CD14-positive monocyte (primary cell): ENCODE data around the gene CKMT2. TPM values are rescaled to one million over a fixed set of nuclear protein-coding genes. Genes with fewer than 3 reads are reported as not detected.

Experiments used
- DNase-seq, 3 donors: peaks; one replicate each; pipeline ENCODE4 v3.0.0-alpha.2; 2011 to 2022
- H2AFZ ChIP-seq: 2 replicates; pipeline ENCODE4 v1.6.0; 2012; ENCODE audit warnings: mild to moderate bottlenecking, low read depth, low read length, inconsistent platforms; ENCODE audit not compliant: insufficient read depth, poor library complexity, severe bottlenecking
- H3K27ac ChIP-seq, 2 donors: 1 replicate in 1 of 2; 2 replicates in 1 of 2; pipeline ENCODE4 v1.5.1; 2012 to 2013; ENCODE audit warnings: low read length in 2 of 2, control low read depth in 1 of 2, inconsistent platforms in 1 of 2, low read depth in 1 of 2, mild to moderate bottlenecking in 1 of 2
- H3K27me3 ChIP-seq, 2 donors: one replicate each; pipeline versions ENCODE4 v1.6.0 to v1.6.1; 2011 to 2013; ENCODE audit warnings: low read length in 2 of 2; ENCODE audit not compliant: control insufficient read depth in 2 of 2, insufficient read depth in 2 of 2
- H3K36me3 ChIP-seq, 2 donors: replicated peaks in 1 of 2; 1 replicate in 1 of 2; 2 replicates in 1 of 2; pipeline versions ENCODE4 v1.5.1 to v1.6.1; 2012 to 2013; ENCODE audit warnings: low read length in 2 of 2, control low read depth in 1 of 2, inconsistent platforms in 1 of 2, mild to moderate bottlenecking in 1 of 2; ENCODE audit not compliant: insufficient read depth in 2 of 2, control insufficient read depth in 1 of 2
- H3K4me1 ChIP-seq, 2 donors: 1 replicate in 1 of 2; 2 replicates in 1 of 2; pipeline versions ENCODE4 v1.5.1 to v1.6.1; 2012 to 2013; ENCODE audit warnings: low read length in 2 of 2, control low read depth in 1 of 2, inconsistent platforms in 1 of 2, mild to moderate bottlenecking in 1 of 2, moderate library complexity in 1 of 2; ENCODE audit not compliant: insufficient read depth in 2 of 2, control insufficient read depth in 1 of 2
- H3K4me2 ChIP-seq: replicated peaks from 2 replicates; pipeline ENCODE3; 2012; ENCODE audit warnings: low read length, moderate library complexity, mild to moderate bottlenecking; ENCODE audit not compliant: poor library complexity, severe bottlenecking; ENCODE audit errors: extremely low read depth
- H3K4me3 ChIP-seq, 3 experiments: fragments of 200-600 bp in 1 of 3; sonication (generic) in 1 of 3; replicated peaks in 1 of 3; 1 replicate in 2 of 3; 2 replicates in 1 of 3; pipeline ENCODE4 v1.5.1; 2011 to 2013; ENCODE audit warnings: low read length in 3 of 3, mild to moderate bottlenecking in 3 of 3, control low read depth in 2 of 3, low read depth in 2 of 3, inconsistent platforms in 1 of 3, moderate library complexity in 1 of 3
- H3K79me2 ChIP-seq: 2 replicates; pipeline ENCODE4 v1.6.0; 2012; ENCODE audit warnings: mild to moderate bottlenecking, control low read depth, inconsistent platforms, low read length, moderate library complexity; ENCODE audit not compliant: insufficient read depth
- H3K9ac ChIP-seq: 2 replicates; pipeline ENCODE4 v1.6.0; 2017; ENCODE audit warnings: low read length, mild to moderate bottlenecking; ENCODE audit not compliant: insufficient read depth, poor library complexity, severe bottlenecking
- H3K9me3 ChIP-seq, 2 donors: replicated peaks in 1 of 2; 1 replicate in 1 of 2; 2 replicates in 1 of 2; pipeline versions ENCODE4 v1.5.1 to v1.6.1; 2012 to 2013; ENCODE audit warnings: low read length in 2 of 2, control low read depth in 1 of 2; ENCODE audit not compliant: control insufficient read depth in 1 of 2, insufficient read depth in 1 of 2
- H4K20me1 ChIP-seq: 2 replicates; pipeline ENCODE4 v1.6.0; 2012; ENCODE audit warnings: mild to moderate bottlenecking, low read length, control low read depth, moderate library complexity; ENCODE audit not compliant: insufficient read depth
- H3K27ac Mint-ChIP-seq, 7 donors: one replicate each; pipeline ENCODE4 v1.8.0; 2020; ENCODE audit warnings: mild to moderate bottlenecking in 7 of 7, mixed read lengths in 7 of 7, moderate library complexity in 6 of 7, inconsistent platforms in 2 of 7
- H3K27me3 Mint-ChIP-seq, 3 donors: one replicate each; pipeline ENCODE4 v1.8.0; 2021 to 2022; ENCODE audit warnings: low read depth in 3 of 3, mild to moderate bottlenecking in 3 of 3, mixed read lengths in 3 of 3, moderate library complexity in 3 of 3, inconsistent platforms in 1 of 3
- H3K36me3 Mint-ChIP-seq, 2 donors: one replicate each; pipeline ENCODE4 v1.8.0; 2020; ENCODE audit warnings: mixed read lengths in 2 of 2, inconsistent platforms in 1 of 2, mild to moderate bottlenecking in 1 of 2
- H3K4me1 Mint-ChIP-seq: one replicate; pipeline ENCODE4 v1.8.0; 2020; ENCODE audit warnings: mild to moderate bottlenecking, mixed read lengths
- H3K4me3 Mint-ChIP-seq, 2 donors: one replicate each; pipeline ENCODE4 v1.8.0; 2020; ENCODE audit warnings: mild to moderate bottlenecking in 2 of 2, mixed read lengths in 2 of 2, moderate library complexity in 1 of 2
- H3K9me3 Mint-ChIP-seq, 7 donors: one replicate each; pipeline ENCODE4 v1.8.0; 2020 to 2022; ENCODE audit warnings: mixed read lengths in 7 of 7, mild to moderate bottlenecking in 6 of 7, moderate library complexity in 6 of 7, inconsistent platforms in 2 of 7
- CTCF ChIP-seq: fragments of 200-600 bp; IDR thresholded peaks from one replicate; pipeline ENCODE4 v1.8.0; 2022; ENCODE audit warnings: antibody characterized with exemption, mild to moderate bottlenecking
- WGBS: methylation state at CpG from one replicate; pipeline ENCODE4 v1.1.5; 2013; ENCODE audit warnings: missing lambda C conversion rate; ENCODE audit not compliant: insufficient coverage; 5-methylcytosine and 5-hydroxymethylcytosine counted together
- intact Hi-C, 2 donors: fragments of 100-400 bp; cut with micrococcal nuclease; formaldehyde crosslinking; loops; one replicate each; pipeline versions ENCODE4 v1.15.0 to v1.15.1; 2023
- polyA plus RNA-seq, 3 donors: library from polyadenylated mRNA; depleted of rRNA in 1 of 3; unstranded in 2 of 3; stranded (reverse) in 1 of 3; fragments of 300-500 nt in 2 of 3; fragments of >200 nt in 1 of 3; fragmentation: Illumina TruSeq in 2 of 3; gene quantifications; 1 replicate in 2 of 3; 2 replicates in 1 of 3; pipeline ENCODE4 v1.2.3, GENCODE V29; 2012 to 2021
- small RNA-seq: library from RNA; depleted of rRNA; stranded (forward); fragments of <200 nt; gene quantifications from one replicate; pipeline ENCODE3, GENCODE V24; 2012; ENCODE audit warnings: low read depth; ENCODE audit not compliant: insufficient read length

CKMT2 gene
- polyA plus RNA-seq, 3 donors, result not detected

- Mint-ChIP-seq H3K4me3 (no peak overlapping the region), H3K27ac (no peak overlapping the region), H3K9me3 (peaks cover 0 to 3% (median 1%) of the 10 kb centered on the region in 7 donors), H3K36me3 (peaks cover 30 to 36% of the 10 kb centered on the region in 2 donors), H3K27me3 (no peaks in the 10 kb centered on the region), H3K4me1 (peaks cover 6% of the 10 kb centered on the region)
- no peaks in the 10 kb centered on the region for H3K79me2 ChIP-seq
- no peaks in the 10 kb centered on the region for H3K9me3 ChIP-seq
- no peaks in the 10 kb centered on the region for H3K27me3 ChIP-seq
- TF ChIP-seq CTCF, result no peak
- intact Hi-C loops, result no loop called here
- WGBS, result no CpG with 5 or more reads among the region's 4 CpGs
- H3K4me2 ChIP-seq, result no peak overlapping the region
- no peaks in the 10 kb centered on the region for H4K20me1 ChIP-seq
- no peak overlapping the region for H2AFZ ChIP-seq
- H3K36me3 ChIP-seq, result peaks cover 29 to 44% of the 10 kb centered on the region in 2 donors
- H3K4me3 ChIP-seq, result no peak overlapping the region
- no peak overlapping the region for H3K9ac ChIP-seq
- no peaks in the 10 kb centered on the region for H3K4me1 ChIP-seq
- no peak overlapping the region for H3K27ac ChIP-seq
- DNase-seq, result no peak
These were observed 82.7 kb downstream of the CKMT2 start for GRCh38 chr5:81315830-81316229.

Small RNA genes lying within 50 kb of the gene (small RNA-seq; reads per million reads assigned to genes)
- gene AC026436.1, result not detected

Other genes with a start within 250 kb of the CKMT2 start
- 10 to 100 TPM; 10.6 to 15.9 (median 14.6) TPM for gene ZCCHC9, start 68.3 kb downstream of the CKMT2 start, polyA plus RNA-seq
- gene ACOT12, start 160.8 kb downstream of the CKMT2 start, polyA plus RNA-seq, result not detected